ENCODE results near the gene CDH4. TPM values are rescaled to one million over a fixed set of nuclear protein-coding genes. Genes with fewer than 3 reads are reported as not detected.

Gene CDH4
- total RNA-seq, 1 donor from 2014 or later = 0.06 TPM

- Histone ChIP-seq H3K27ac (no peak overlapping the region), H3K4me1 (no peaks in the 10 kb centered on the region), H3K9me3 (no peaks in the 10 kb centered on the region), H3K4me3 (no peak overlapping the region), H3K27me3 (ENCODE audit: low read depth) (peaks cover 8% of the 10 kb centered on the region), H3K36me3 (no peaks in the 10 kb centered on the region)
- intact Hi-C loops (cut with DNase I) = no loop called here
- DNase-seq (peak; percentile 18), ATAC-seq (no peak)
- TF ChIP-seq CTCF (IDR thresholded peaks at IDR 0.05) = no peak
Measured at GRCh38 chr20:61759286-61760065, 507.4 kb downstream of the CDH4 start.

- H3K4me3 ChIP-seq = no peak overlapping the region
- no peaks in the 10 kb centered on the region for H3K4me1 ChIP-seq
- no peaks in the 10 kb centered on the region for H3K9me3 ChIP-seq
- no peak overlapping the region for H3K27ac ChIP-seq
- no peak for TF ChIP-seq CTCF (IDR thresholded peaks at IDR 0.05)
- intact Hi-C loops (cut with DNase I) = no loop called here
- H3K27me3 ChIP-seq (ENCODE audit: low read depth) = peaks cover 8% of the 10 kb centered on the region
- ATAC-seq (no peak), DNase-seq (peak; percentile 20)
- no peaks in the 10 kb centered on the region for H3K36me3 ChIP-seq
Measured at GRCh38 chr20:61760321-61760720, 508.3 kb downstream of the CDH4 start.

- H3K4me3 ChIP-seq = no peak overlapping the region
- H3K27ac ChIP-seq = no peak overlapping the region
- ATAC-seq (no peak), DNase-seq (no peak)
- H3K27me3 ChIP-seq (ENCODE audit: low read depth) = peaks cover 8% of the 10 kb centered on the region
- H3K9me3 ChIP-seq = no peaks in the 10 kb centered on the region
- no peaks in the 10 kb centered on the region for H3K4me1 ChIP-seq
- intact Hi-C loops (cut with DNase I) = no loop called here
- no peak for TF ChIP-seq CTCF (IDR thresholded peaks at IDR 0.05)
- H3K36me3 ChIP-seq = no peaks in the 10 kb centered on the region
Measured at GRCh38 chr20:61760731-61761130, 508.7 kb downstream of the CDH4 start.

- H3K4me1 ChIP-seq = no peaks in the 10 kb centered on the region
- DNase-seq = peak; percentile 30
- intact Hi-C loops (cut with DNase I) = no loop called here
- H3K36me3 ChIP-seq = no peaks in the 10 kb centered on the region
- TF ChIP-seq CTCF (IDR thresholded peaks at IDR 0.05) = no peak
- no peak for ATAC-seq
- H3K27ac ChIP-seq = no peak overlapping the region
- H3K4me3 ChIP-seq = no peak overlapping the region
- H3K9me3 ChIP-seq = no peaks in the 10 kb centered on the region
- peaks cover 13% of the 10 kb centered on the region for H3K27me3 ChIP-seq (ENCODE audit: low read depth)
Measured at GRCh38 chr20:61761453-61762166, 509.5 kb downstream of the CDH4 start.

GRCh38 chr20:61762167-61762710 is 510.2 kb downstream of the CDH4 start:
- Histone ChIP-seq H3K27me3 (ENCODE audit: low read depth) (peaks cover 17% of the 10 kb centered on the region), H3K4me3 (no peak overlapping the region), H3K27ac (no peak overlapping the region), H3K36me3 (no peaks in the 10 kb centered on the region), H3K4me1 (no peaks in the 10 kb centered on the region), H3K9me3 (no peaks in the 10 kb centered on the region)
- intact Hi-C loops (cut with DNase I) = no loop called here
- ATAC-seq = no peak
- TF ChIP-seq CTCF (IDR thresholded peaks at IDR 0.05) = no peak
- peak; percentile 1 for DNase-seq
